Thyroid gland (tissue), 4 donors: ENCODE data around the gene SLC25A41.

Experiments used
- CTCF ChIP-seq, 6 experiments: fragments of 200-600 bp in 3 of 6; fragments of 450-650 bp in 3 of 6; sonication (generic) in 3 of 6; IDR thresholded peaks; one replicate each; pipeline ENCODE4 v1.5.1; 2016 to 2019; ENCODE audit warnings: antibody characterized with exemption in 6 of 6, mild to moderate bottlenecking in 2 of 6, inconsistent platforms in 1 of 6, moderate library complexity in 1 of 6
- POLR2A ChIP-seq, 2 donors: fragments of 450-650 bp; IDR thresholded peaks; one replicate each; pipeline ENCODE4 v1.6.1; 2017; ENCODE audit warnings: antibody characterized with exemption in 2 of 2, mild to moderate bottlenecking in 2 of 2, moderate library complexity in 1 of 2

- TF ChIP-seq CTCF (IDR thresholded peaks at IDR 0.05) (no peak), POLR2A (IDR thresholded peaks at IDR 0.05) (no peak)
Measured at GRCh38 chr19:6476155-6476895, 42.8 kb upstream of the SLC25A41 start.
